K562 (cell line): Measurements from ENCODE around the gene AFF3. TPM values are rescaled to one million over a fixed set of nuclear protein-coding genes. Genes with fewer than 3 reads are reported as not detected.

Source experiments
- ATAC-seq: fragments of 200-7000 bp; cut with Tn5 transposase; 3 replicates; pipeline ENCODE4 v1.9.1; 2020; ENCODE audit warnings: moderate library complexity
- BruUV-seq: library from RNA; stranded (reverse); fragments of 400-500 nt; replicated peaks from 2 replicates; lab custom pipeline; 2021; lab: Mats Ljungman, UMichigan
- CTCF ChIA-PET: fragments of 300-600 bp; formaldehyde crosslinking; extraction: SDS; loops from one replicate; lab custom pipeline; 2021; ENCODE audit warnings: low intra/inter-chr PET ratio; lab: Yijun Ruan, JAX
- POLR2A ChIA-PET: fragments of 300-600, 350-650 bp; sonication (Branson Sonifier 250); formaldehyde crosslinking; extraction: SDS; loops from one replicate; lab custom pipeline; 2021; ENCODE audit warnings: antibody characterized with exemption, inconsistent platforms; lab: Yijun Ruan, JAX
- DNase-seq, 4 experiments: peaks; one replicate each; pipeline versions ENCODE4 v3.0.0 to v3.0.0-alpha.2; 2011 to 2018; ENCODE audit warnings: low spot score in 3 of 4, mixed read lengths in 3 of 4; ENCODE audit errors: extremely low read depth in 1 of 4
- FAIRE-seq: peaks from 2 replicates; lab custom pipeline; 2011; peaks lifted over from hg19 to GRCh38; lab: Jason Lieb, UNC
- H2AFZ ChIP-seq: 2 replicates; pipeline ENCODE4 v1.6.0; 2011; ENCODE audit warnings: low read depth, low read length, control low read depth, inconsistent platforms
- H3K27ac ChIP-seq: fragments of 200-600 bp; 3 replicates; pipeline ENCODE4 v1.8.0; 2011; ENCODE audit warnings: low read depth, mild to moderate bottlenecking, control low read depth, inconsistent platforms, low read length, moderate library complexity, mixed read lengths; ENCODE audit errors: extremely low read depth
- H3K27me3 ChIP-seq, 2 experiments: fragments of 300-600 bp in 1 of 2; 2 replicates in 1 of 2; 3 replicates in 1 of 2; pipeline versions ENCODE4 v1.6.0 to v1.8.0; 2011; ENCODE audit warnings: inconsistent platforms in 2 of 2, low read length in 2 of 2, mild to moderate bottlenecking in 1 of 2, mixed read lengths in 1 of 2, moderate library complexity in 1 of 2; ENCODE audit not compliant: control insufficient read depth in 2 of 2, insufficient read depth in 2 of 2
- H3K36me3 ChIP-seq: fragments of 300-600 bp; 3 replicates; pipeline ENCODE4 v1.8.0; 2011; ENCODE audit warnings: mild to moderate bottlenecking, low read length, inconsistent platforms; ENCODE audit not compliant: control insufficient read depth, insufficient read depth
- H3K4me1 ChIP-seq, 2 experiments: fragments of 200-600 bp in 1 of 2; replicated peaks in 1 of 2; 2 replicates in 1 of 2; 3 replicates in 1 of 2; pipeline versions ENCODE4 v1.5.1 to v1.8.0; 2011; ENCODE audit warnings: inconsistent platforms in 2 of 2, low read length in 2 of 2, mild to moderate bottlenecking in 1 of 2, mixed read lengths in 1 of 2, moderate library complexity in 1 of 2; ENCODE audit not compliant: control insufficient read depth in 2 of 2, insufficient read depth in 2 of 2
- H3K4me2 ChIP-seq: 2 replicates; pipeline ENCODE4 v1.6.1; 2011; ENCODE audit warnings: low read length, control low read depth, inconsistent platforms, mixed read lengths; ENCODE audit not compliant: insufficient read depth
- H3K4me3 ChIP-seq: fragments of 200-600 bp; sonication (generic), shearing (Covaris generic); 2 replicates; pipeline ENCODE4 v1.5.1; 2016; ENCODE audit warnings: control low read depth, inconsistent platforms
- H3K79me2 ChIP-seq: fragments of 200-600 bp; 3 replicates; pipeline ENCODE4 v1.8.0; 2011; ENCODE audit warnings: low read length, inconsistent platforms; ENCODE audit not compliant: control insufficient read depth, insufficient read depth
- H3K9ac ChIP-seq, 2 experiments: 2 replicates each; pipeline versions ENCODE4 v1.6.0 to v1.6.1; 2011; ENCODE audit warnings: low read depth in 2 of 2, low read length in 2 of 2, control low read depth in 1 of 2, inconsistent platforms in 1 of 2, mild to moderate bottlenecking in 1 of 2, mixed read lengths in 1 of 2; ENCODE audit not compliant: insufficient read depth in 1 of 2
- H3K9me1 ChIP-seq: one replicate; pipeline ENCODE4 v1.6.0; 2011; ENCODE audit warnings: inconsistent platforms, mild to moderate bottlenecking, low read length, moderate library complexity; ENCODE audit not compliant: control insufficient read depth, insufficient read depth
- H3K9me3 ChIP-seq: replicated peaks from 2 replicates; pipeline ENCODE4 v1.5.1; 2011; ENCODE audit warnings: low read depth, low read length, inconsistent platforms; ENCODE audit not compliant: control insufficient read depth, insufficient read depth
- H4K20me1 ChIP-seq: replicated peaks from 2 replicates; pipeline ENCODE4 v1.6.1; 2011; ENCODE audit warnings: low read length, inconsistent platforms, mixed read lengths; ENCODE audit not compliant: control insufficient read depth, insufficient read depth
- BACH1 ChIP-seq: fragments of 200-800 bp; sonication (Bioruptor generic); IDR thresholded peaks from 2 replicates; pipeline ENCODE4 v1.6.1; 2016; ENCODE audit warnings: missing genetic modification characterization, missing compliant biosample characterization
- CHD7 ChIP-seq: fragments of 200-600 bp; sonication (generic); IDR thresholded peaks from one replicate; pipeline ENCODE4 v1.6.1; 2012; ENCODE audit warnings: mild to moderate bottlenecking, low read depth, low read length, inconsistent platforms
- ETV5 ChIP-seq: sonication (generic); formaldehyde crosslinking; IDR thresholded peaks from 2 replicates; pipeline ENCODE4 v1.4.0; 2020; ENCODE audit warnings: low read depth, mild to moderate bottlenecking, missing genetic modification reagents
- NFYB ChIP-seq: IDR thresholded peaks from 2 replicates; pipeline ENCODE4 v1.6.1; 2011; ENCODE audit warnings: mild to moderate bottlenecking, moderate library complexity; ENCODE audit not compliant: insufficient read length; ENCODE audit errors: extremely low read depth
- PHB ChIP-seq: fragments of 250-450 bp; sonication (Bioruptor Pico); IDR thresholded peaks from 2 replicates; pipeline ENCODE4 v1.5.0; 2021
- SRSF9 ChIP-seq: fragments of 200-400 bp; formaldehyde crosslinking; IDR thresholded peaks from 2 replicates; pipeline ENCODE4 v1.6.1; 2017; ENCODE audit warnings: low read depth, low read length, borderline replicate concordance
- TCF7 ChIP-seq: sonication (generic); IDR thresholded peaks from 2 replicates; pipeline ENCODE4 v1.6.1; 2016; ENCODE audit warnings: antibody characterized with exemption, borderline replicate concordance
- ZNF512 ChIP-seq: IDR thresholded peaks from 2 replicates; pipeline ENCODE4 v1.6.1; 2016; ENCODE audit warnings: missing genetic modification characterization, missing compliant biosample characterization
- ZNF76 ChIP-seq: fragments of 250-450 bp; sonication (Bioruptor Pico); IDR thresholded peaks from 2 replicates; pipeline ENCODE4 v1.4.0; 2020; ENCODE audit warnings: mild to moderate bottlenecking, moderate library complexity, borderline replicate concordance
- WGBS: fragments of 100-300 bp; shearing (Covaris generic); methylation state at CpG from one replicate; pipeline ENCODE4 v1.1.6; 2016; ENCODE audit warnings: low coverage, mixed read lengths; ENCODE audit not compliant: insufficient coverage; ENCODE audit errors: missing lambda C conversion rate; 5-methylcytosine and 5-hydroxymethylcytosine counted together
- in situ Hi-C: fragments of 300-500 bp; cut with MboI; formaldehyde crosslinking; loops from 4 replicates; pipeline ENCODE4 v1.15.0; 2018; ENCODE audit warnings: inconsistent platforms, mixed read lengths
- intact Hi-C: fragments of 100-400 bp; cut with micrococcal nuclease; formaldehyde crosslinking; loops from 2 replicates; pipeline ENCODE4 v1.14.2; 2022
- polyA plus RNA-seq, 8 experiments: library from polyadenylated mRNA; depleted of rRNA in 4 of 8; stranded (reverse) in 5 of 8; unstranded in 3 of 8; fragments of >200 nt; fragmentation: Nextera tagmentation in 2 of 8; fragmentation: Illumina TruSeq in 1 of 8; extraction: Ambion mirVana in 2 of 8; extraction: Trizol in 1 of 8; gene quantifications; 2 replicates each; pipeline versions ENCODE4 v1.2.1 to v1.2.3, GENCODE V29; 2011 to 2014; ENCODE audit warnings: inconsistent platforms in 1 of 8, missing spikeins in 1 of 8
- total RNA-seq, 7 experiments: library from RNA; depleted of rRNA in 6 of 7; stranded (reverse); fragments of >200 nt in 6 of 7; fragmentation: Illumina TruSeq in 2 of 7; extraction: Trizol in 2 of 7; gene quantifications; 2 replicates each; pipeline versions ENCODE4 v1.2.1 to v1.2.3, GENCODE V29; 2011 to 2021; ENCODE audit warnings: low replicate concordance in 1 of 7

Gene AFF3
- total and polyA plus RNA-seq, 9 of the 15 experiments (the other 6 are each of a cell fraction or from before 2014, with no cell fraction given) = 0.02 to 0.11 TPM; not detected in 7

- POLR2A ChIA-PET = no interaction called here
- Histone ChIP-seq H3K4me1 (no peaks in the 10 kb centered on the region), H4K20me1 (no peaks in the 10 kb centered on the region), H3K4me2 (no peak overlapping the region), H3K36me3 (no peaks in the 10 kb centered on the region), H3K9ac (no peak overlapping the region), H3K27me3 (peaks cover 14 to 33% of the 10 kb centered on the region in 2 experiments; a peak in 4 of 5 replicates), H3K27ac (no peak overlapping the region), H3K9me1 (no peaks in the 10 kb centered on the region), H2AFZ (no peak overlapping the region), H3K9me3 (no peaks in the 10 kb centered on the region), H3K4me3 (no peak overlapping the region), H3K79me2 (no peaks in the 10 kb centered on the region)
- 0% methylated on average over 5 of the region's 5 CpGs for WGBS
- CTCF ChIA-PET = no interaction called here
- intact Hi-C loops (no loop called here), in situ Hi-C loops (no loop called here)
- ATAC-seq (no peak), FAIRE-seq (no peak), DNase-seq (no peak)
- BruUV-seq = no TSS peak
- TF ChIP-seq SRSF9 (no peak), CHD7 (no peak), ETV5 (CRISPR knock-in tag) (no peak), ZNF512 (tag) (no peak), ZNF76 (CRISPR knock-in tag) (no peak), TCF7 (no peak), PHB (CRISPR knock-in tag) (no peak), NFYB (no peak), BACH1 (no peak)
Measured at GRCh38 chr2:100010606-100011005, 131.8 kb downstream of the AFF3 start.
